ENCODE data around the gene PDE3A. TPM values are rescaled to one million over a fixed set of nuclear protein-coding genes. Genes with fewer than 3 reads are reported as not detected.

Gene PDE3A
- total and polyA plus RNA-seq, 2 of the 4 experiments (the other 2 are of a cell fraction): 0.09 to 0.18 TPM

DNA sequence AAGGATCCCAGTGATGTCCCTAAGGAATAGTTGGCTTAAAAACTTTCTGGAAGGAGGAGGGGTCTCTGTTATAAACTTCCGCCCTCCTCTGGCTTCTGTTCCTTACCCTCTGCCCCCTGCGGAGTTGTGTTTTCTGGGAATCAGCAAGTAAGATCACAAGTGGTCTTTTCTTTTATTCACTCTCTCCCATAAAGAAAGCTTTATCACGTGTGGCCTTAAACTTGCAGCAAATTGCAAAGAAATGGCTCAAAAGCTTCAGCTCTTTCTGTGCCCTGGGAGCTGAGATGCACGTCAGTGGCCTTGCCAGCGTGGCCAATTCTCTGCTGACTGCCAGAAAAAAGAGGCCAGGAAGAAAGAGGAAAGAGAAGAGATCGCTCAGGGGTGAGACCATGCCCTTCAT, 326.9 kb downstream of the PDE3A start, which contains the start of gene SLCO1C1:
SLCO1C1 (plus strand) TSS at position 101 of the 400 bp plus-strand sequence. CDS start 4,245 bp downstream, outside the sequence.
- Histone ChIP-seq H3K56ac (ENCODE audit: extremely low read depth, insufficient read depth, low read length) (no peak within 1 kb of the TSS), H3K79me1 (ENCODE audit: low read depth in 1 of 2, low read length in 2 of 2) (no peaks in the 10 kb centered on the region), H4K5ac (ENCODE audit: low read depth, low read length) (no peak within 1 kb of the TSS), H3K27ac (ENCODE audit: insufficient read depth, low read length) (no peak within 1 kb of the TSS), H3K4me2 (ENCODE audit: low read depth, low read length) (no peak within 1 kb of the TSS; the same call in 1 of the 2 replicates), H4K91ac (ENCODE audit: insufficient read depth, low read depth, low read length) (no peak within 1 kb of the TSS), H3K9me3 (ENCODE audit: control insufficient read depth, insufficient read depth, low read length) (no peaks in the 10 kb centered on the region), H3K9me1 (ENCODE audit: insufficient read depth, low read length) (no peaks in the 10 kb centered on the region), H3K4ac (ENCODE audit: low read depth, low read length) (no peak within 1 kb of the TSS), H2BK15ac (ENCODE audit: low read depth, low read length) (no peak within 1 kb of the TSS), H2BK5ac (ENCODE audit: low read depth, low read length, poor library complexity, severe bottlenecking) (no peak within 1 kb of the TSS), H3K9ac (ENCODE audit: low read depth, low read length) (no peak within 1 kb of the TSS), H3K4me1 (ENCODE audit: control insufficient read depth, insufficient read depth, low read length) (no peaks in the 10 kb centered on the region), H3K27me3 (ENCODE audit: control insufficient read depth, insufficient read depth, low read length) (no peaks in the 10 kb centered on the region), H2AK5ac (ENCODE audit: low read depth, low read length) (no peak within 1 kb of the TSS), H3K18ac (ENCODE audit: low read depth, low read length) (no peak within 1 kb of the TSS), H4K8ac (ENCODE audit: low read depth in 2 of 2, low read length in 2 of 2) (no peak within 1 kb of the TSS), H3K14ac (replicated peaks; ENCODE audit: low read depth, low read length) (no peak within 1 kb of the TSS), H2BK120ac (ENCODE audit: low read depth, low read length) (no peak within 1 kb of the TSS), H2AFZ (replicated peaks; ENCODE audit: low read length, poor library complexity) (no peak within 1 kb of the TSS), H2AK9ac (replicated peaks; ENCODE audit: low read depth, low read length, poor library complexity) (no peak within 1 kb of the TSS), H3K36me3 (ENCODE audit: control insufficient read depth, insufficient read depth, low read length) (no peaks in the 10 kb centered on the region), H2BK20ac (ENCODE audit: low read depth, low read length) (no peak within 1 kb of the TSS), H3K4me3 (ENCODE audit: insufficient read depth, low read depth, low read length) (no peak within 1 kb of the TSS), H4K20me1 (ENCODE audit: insufficient read depth, low read length) (no peaks in the 10 kb centered on the region), H3K23ac (ENCODE audit: low read depth, low read length) (no peak within 1 kb of the TSS)
- in situ Hi-C loops (cut with MboI; ENCODE audit: low sequenced_read_pairs) (no loop called here), intact Hi-C loops (cut with micrococcal nuclease) (no loop called here), dilution Hi-C loops (cut with HindIII; ENCODE audit: low sequenced_read_pairs, unreplicated experiment) (no loop called here)
- no CpG with 5 or more reads among the region's 6 CpGs for WGBS, 2 experiments (ENCODE audit: extremely low coverage in 2 of 2, insufficient read length in 1 of 2)
- no peak for TF ChIP-seq POLR2A (IDR thresholded peaks at IDR 0.05; ENCODE audit: low read depth, low read length)
- POLR2A ChIA-PET (ENCODE audit: unreplicated experiment): no interaction called here
- DNase-seq (no peak), ATAC-seq (ENCODE audit: low read depth) (no peak)
- BruUV-seq (replicated peaks): no TSS peak
- CTCF ChIA-PET: no interaction called here

Data from IMR-90 (cell line).